Heart right ventricle (tissue), 16 donors: ENCODE measurements around the gene OR56A1. TPM values are rescaled to one million over a fixed set of nuclear protein-coding genes. Genes with fewer than 3 reads are reported as not detected.

ENCODE experiments used
- ATAC-seq, 8 donors: fragments of 200-7000 bp; cut with Tn5 transposase; one replicate each; pipeline ENCODE4 v1.9.1; 2020; ENCODE audit warnings: mild to moderate bottlenecking in 8 of 8, moderate library complexity in 8 of 8, moderate number of reproducible peaks in 1 of 8
- DNase-seq, 2 donors: peaks; one replicate each; pipeline ENCODE4 v3.0.0-alpha.2; 2020
- H3K27ac ChIP-seq, 10 donors: fragments of 200-600 bp; sonication (generic) in 2 of 10; one replicate each; pipeline versions ENCODE4 v1.5.0 to v1.8.0; 2020 to 2022; ENCODE audit warnings: mild to moderate bottlenecking in 3 of 10
- H3K27me3 ChIP-seq, 7 donors: fragments of 200-600 bp; one replicate each; pipeline ENCODE4 v1.8.0; 2021 to 2022; ENCODE audit warnings: mild to moderate bottlenecking in 2 of 7
- H3K36me3 ChIP-seq, 9 donors: fragments of 200-600 bp; sonication (generic) in 1 of 9; one replicate each; pipeline versions ENCODE4 v1.5.0 to v1.8.0; 2020 to 2022; ENCODE audit warnings: mild to moderate bottlenecking in 2 of 9
- H3K4me1 ChIP-seq, 9 donors: fragments of 200-600 bp; sonication (generic) in 1 of 9; one replicate each; pipeline versions ENCODE4 v1.5.0 to v1.8.0; 2020 to 2022; ENCODE audit warnings: mild to moderate bottlenecking in 4 of 9
- H3K4me3 ChIP-seq, 10 donors: fragments of 200-600 bp; sonication (generic) in 2 of 10; one replicate each; pipeline versions ENCODE4 v1.5.0 to v1.8.0; 2020 to 2022; ENCODE audit warnings: mild to moderate bottlenecking in 7 of 10, moderate library complexity in 2 of 10
- H3K9me3 ChIP-seq, 11 donors: fragments of 200-600 bp in 10 of 11; sonication (generic) in 2 of 11; one replicate each; pipeline versions ENCODE4 v1.5.0 to v1.8.0; 2013 to 2022; ENCODE audit warnings: mild to moderate bottlenecking in 2 of 11, control low read depth in 1 of 11, moderate library complexity in 1 of 11
- CTCF ChIP-seq, 9 donors: fragments of 200-600 bp; sonication (generic) in 2 of 9; IDR thresholded peaks; one replicate each; pipeline versions ENCODE4 v1.5.0 to v1.8.0; 2021 to 2022; ENCODE audit warnings: antibody characterized with exemption in 9 of 9, mild to moderate bottlenecking in 5 of 9, moderate library complexity in 1 of 9
- WGBS, 2 donors: extraction: QIAGEN DNeasy Blood & Tissue Kit; methylation state at CpG; one replicate each; pipeline ENCODE4 v1.1.7; 2013; ENCODE audit warnings: inconsistent platforms in 1 of 2; 5-methylcytosine and 5-hydroxymethylcytosine counted together
- intact Hi-C, 10 donors: fragments of 100-400 bp; cut with DNase I; formaldehyde crosslinking; loops; one replicate each; pipeline versions ENCODE4 v1.11.1 to v1.14.2; 2022
- polyA plus RNA-seq, 2 donors: library from polyadenylated mRNA; stranded (reverse); fragments of 200-250 nt; gene quantifications; one replicate each; pipeline ENCODE4 v1.2.3, GENCODE V29; 2013
- total RNA-seq, 10 donors: library from RNA; stranded (reverse); fragmentation: NEBNext Ultra II Directional in 3 of 10; extraction: Animal tissue kit (Norgen Biotek cat#: 25700) in 3 of 10; gene quantifications; one replicate each; pipeline versions ENCODE4 v1.2.1 to v1.2.4, GENCODE V29; 2021 to 2023
- donor health status: Arrhythmogenic right ventricular cardiomyopathy.
- donor health status: ischemic (EF 13 %, LVEDD 7.1; RV severe dilation, severe dysfunction).
- donor health status: healthy with polysubstance abuse.
- donor health status: DM: no; HTN: yes; CAD: no.
- donor health status: DM: no; HTN: no; CAD: no.
- donor health status: ischemic (EF 25% LVEDD 6.9; RV normal size, moderate dysfunction).
- donor health status: ischemic (EF 25% LVEDD 5.7; RV mildly dilated, moderate dysfunction).
- donor health status: healthy.
- donor health status: DM: yes; HTN: yes; CAD: no.
- donor health status: Ischemic cardiomyopathy.
- donor health status: ischemic (EF 35%, LVEDD 5.7; RV mildly dilated, moderate dysfunction).
- donor health status: nonischemic (EF 11% LVEDD 7.7; RV severe dilation, severe dysfunction).
- donor health status: DM: yes; HTN: yes; CAD: no.
- donor health status: PGD.
- donor health status: ischemic (EF 29% LVEDD 5.4; RV normal size, mild dysfunction).
- donor health status: nonischemic (EF 23%, LVEDD 6.1; RV moderate dilation, normal function).

The OR56A1 gene
- total and polyA plus RNA-seq, 12 donors, result not detected

- 53 to 63% methylated on average over 4 of the region's 4 CpGs for WGBS, 2 donors
Measured at GRCh38 chr11:6067502-6067901, 36.9 kb upstream of the OR56A1 start.

DNA sequence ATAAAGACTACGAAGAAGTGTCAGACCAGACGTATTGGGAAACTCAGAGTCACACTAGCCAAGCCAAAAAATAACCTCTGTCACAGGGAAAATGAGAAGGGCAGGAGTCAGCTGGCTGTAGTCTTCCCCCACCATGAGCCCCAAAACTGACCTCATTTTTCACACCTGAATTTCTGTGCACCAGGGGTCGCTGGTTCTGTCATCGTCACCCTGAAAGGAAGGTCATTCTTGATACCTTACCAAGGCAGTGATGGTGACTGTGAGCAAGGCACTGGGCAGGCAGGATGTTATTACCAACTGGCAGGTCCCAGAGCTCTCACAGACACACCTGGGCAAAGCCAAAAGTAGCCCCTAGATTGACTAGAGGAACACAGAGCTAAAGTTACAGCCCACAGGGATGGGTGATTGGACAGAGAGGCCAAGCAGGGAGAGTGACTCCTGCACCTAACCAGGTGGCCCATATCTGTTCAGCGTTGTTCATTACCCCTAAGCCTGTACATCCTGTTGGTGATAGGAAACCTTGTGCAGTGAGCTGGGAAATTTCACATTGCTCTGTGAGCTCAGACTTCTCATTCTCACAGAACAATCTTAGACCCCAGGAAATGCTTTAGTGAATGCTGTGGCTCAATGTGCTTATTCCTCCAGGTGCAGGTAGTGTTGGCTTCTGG, 32.3 kb upstream of the OR56A1 start:
- intact Hi-C loops, result loop anchor here in 1 of 10 donors (2.0 kb wide), 1 partner anchor 50 kb away; no protein-coding TSS in a partner anchor
- ATAC-seq, result no peak
- no peak overlapping the region for H3K27ac ChIP-seq
- H3K4me1 ChIP-seq, result no peaks in the 10 kb centered on the region
- TF ChIP-seq CTCF (IDR thresholded peaks at IDR 0.05), result no peak
- H3K4me3 ChIP-seq, result no peak overlapping the region
- H3K9me3 ChIP-seq, result no peaks in the 10 kb centered on the region
- DNase-seq, result no peak
- 61 to 74% methylated on average over 5 of the region's 5 CpGs for WGBS, 2 donors
- H3K27me3 ChIP-seq, result peaks cover 0 to 5% (median 0%) of the 10 kb centered on the region in 7 donors
- H3K36me3 ChIP-seq, result no peaks in the 10 kb centered on the region

More at GRCh38 chr11:6067502-6067901, 36.9 kb upstream of the OR56A1 start:
- H3K36me3 ChIP-seq, result no peaks in the 10 kb centered on the region
- intact Hi-C loops, result no loop called here
- no peak overlapping the region for H3K27ac ChIP-seq
- H3K9me3 ChIP-seq, result no peaks in the 10 kb centered on the region
- ATAC-seq, result no peak
- no peak for TF ChIP-seq CTCF (IDR thresholded peaks at IDR 0.05)
- H3K4me3 ChIP-seq, result no peak overlapping the region
- no peaks in the 10 kb centered on the region for H3K4me1 ChIP-seq
- no peak for DNase-seq
- H3K27me3 ChIP-seq, result no peaks in the 10 kb centered on the region

DNA sequence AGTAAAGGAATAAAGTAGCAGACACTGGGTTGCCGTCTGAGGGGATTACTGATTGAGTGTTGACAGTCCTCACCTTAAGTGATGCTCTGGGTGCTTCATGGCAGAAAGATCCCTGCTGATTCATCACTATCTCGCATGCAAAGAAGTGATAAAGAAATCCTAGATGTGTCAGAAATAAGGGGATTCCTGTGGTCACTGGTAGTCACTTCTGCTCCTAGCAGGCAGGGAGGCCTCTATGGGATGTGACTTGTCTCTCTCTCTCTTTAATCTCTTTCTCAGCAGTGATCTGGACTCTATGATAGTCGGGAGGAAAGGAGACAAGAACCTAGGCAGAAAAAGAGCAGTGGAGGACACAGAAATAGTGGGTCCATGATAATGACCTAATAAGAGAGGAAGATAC, 30.9 kb upstream of the OR56A1 start:
- no peak for DNase-seq
- WGBS, 2 donors, result 42 to 49% methylated on average over 3 of the region's 3 CpGs
- Histone ChIP-seq H3K4me3 (no peak overlapping the region), H3K4me1 (no peaks in the 10 kb centered on the region), H3K36me3 (no peaks in the 10 kb centered on the region), H3K9me3 (no peaks in the 10 kb centered on the region), H3K27ac (no peak overlapping the region), H3K27me3 (peaks cover 0 to 5% (median 0%) of the 10 kb centered on the region in 7 donors)
- no peak for ATAC-seq
- TF ChIP-seq CTCF (IDR thresholded peaks at IDR 0.05), result no peak
- intact Hi-C loops, result no loop called here

DNA sequence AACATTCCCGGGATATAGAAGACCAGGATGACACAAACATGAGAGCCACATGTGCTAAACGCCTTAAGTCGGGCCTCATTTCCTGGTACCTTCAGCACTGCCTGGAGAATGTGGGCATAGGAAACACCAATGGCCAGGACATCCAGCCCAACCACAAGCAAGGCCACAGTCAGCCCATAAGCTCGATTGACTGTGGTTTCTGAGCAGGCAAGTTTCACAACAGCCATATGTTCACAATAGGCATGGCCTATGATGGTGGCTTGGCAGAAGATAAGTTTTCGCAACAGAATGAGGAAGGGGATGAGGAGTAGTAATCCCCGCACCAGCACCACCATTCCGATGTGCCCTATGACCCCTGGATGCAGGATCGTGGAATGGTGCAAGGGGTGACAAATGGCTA, 26.9 kb upstream of the OR56A1 start:
- TF ChIP-seq CTCF (IDR thresholded peaks at IDR 0.05), result no peak
- Histone ChIP-seq H3K4me3 (no peak overlapping the region), H3K27me3 (peaks cover 0 to 14% (median 5%) of the 10 kb centered on the region in 7 donors), H3K4me1 (no peaks in the 10 kb centered on the region), H3K9me3 (no peaks in the 10 kb centered on the region), H3K27ac (no peak overlapping the region), H3K36me3 (no peaks in the 10 kb centered on the region)
- ATAC-seq (no peak), DNase-seq (no peak)
- WGBS, 2 donors, result 78 to 89% methylated on average over 8 of the region's 8 CpGs
- intact Hi-C loops, result no loop called here
